CD4-positive, alpha-beta T cell (primary cell): ENCODE measurements around the gene QKI. TPM values are rescaled to one million over a fixed set of nuclear protein-coding genes. Genes with fewer than 3 reads are reported as not detected.

Source experiments
- ATAC-seq: fragments of 200-7000 bp; cut with Tn5 transposase; one replicate; pipeline ENCODE4 v1.10.0; 2022; ENCODE audit warnings: mild to moderate bottlenecking; ENCODE audit not compliant: poor library complexity
- CTCF ChIA-PET: fragments of 350-600 bp; sonication (Branson Sonifier 250); formaldehyde crosslinking; loops from one replicate; lab custom pipeline; 2021; ENCODE audit warnings: antibody characterized with exemption, inconsistent platforms; lab: Charles Lee
- POLR2A ChIA-PET: fragments of 350-600 bp; sonication (Branson Sonifier 250); formaldehyde crosslinking; loops from one replicate; lab custom pipeline; 2021; ENCODE audit warnings: antibody characterized with exemption, inconsistent platforms; lab: Charles Lee
- DNase-seq, 14 experiments: peaks; one replicate each; pipeline ENCODE4 v3.0.0-alpha.2; 2013 to 2020; ENCODE audit warnings: mixed read lengths in 2 of 14
- H3K27ac ChIP-seq, 2 donors: one replicate each; pipeline versions ENCODE4 v1.5.1 to v1.7.0; 2013; ENCODE audit warnings: low read length in 2 of 2, low read depth in 1 of 2, mild to moderate bottlenecking in 1 of 2
- H3K27me3 ChIP-seq, 2 experiments: 1 replicate in 1 of 2; 2 replicates in 1 of 2; pipeline versions ENCODE4 v1.6.1 to v1.7.0; 2013; ENCODE audit warnings: low read length in 2 of 2, control low read depth in 1 of 2, mild to moderate bottlenecking in 1 of 2, moderate library complexity in 1 of 2; ENCODE audit not compliant: insufficient read depth in 2 of 2, control insufficient read depth in 1 of 2
- H3K36me3 ChIP-seq: one replicate; pipeline ENCODE4 v1.6.1; 2013; ENCODE audit warnings: low read length, control low read depth; ENCODE audit not compliant: insufficient read depth
- H3K4me1 ChIP-seq: one replicate; pipeline ENCODE4 v1.6.1; 2013; ENCODE audit warnings: low read length, control low read depth; ENCODE audit not compliant: insufficient read depth
- H3K4me3 ChIP-seq: one replicate; pipeline ENCODE4 v1.5.1; 2013; ENCODE audit warnings: mild to moderate bottlenecking, low read length, moderate library complexity
- H3K9me3 ChIP-seq, 2 experiments: 1 replicate in 1 of 2; 2 replicates in 1 of 2; pipeline versions ENCODE4 v1.6.1 to v1.7.0; 2013; ENCODE audit warnings: low read length in 2 of 2, mild to moderate bottlenecking in 2 of 2, control low read depth in 1 of 2, moderate library complexity in 1 of 2; ENCODE audit not compliant: control insufficient read depth in 1 of 2, insufficient read depth in 1 of 2
- H3K27ac Mint-ChIP-seq: one replicate; pipeline ENCODE4 v1.8.0; 2020; ENCODE audit warnings: mixed read lengths
- H3K27me3 Mint-ChIP-seq: one replicate; pipeline ENCODE4 v1.8.0; 2021; ENCODE audit warnings: mixed read lengths
- H3K36me3 Mint-ChIP-seq: one replicate; pipeline ENCODE4 v1.8.0; 2021; ENCODE audit warnings: low read depth, mixed read lengths
- H3K4me1 Mint-ChIP-seq: one replicate; pipeline ENCODE4 v1.8.0; 2021; ENCODE audit warnings: low read depth, mixed read lengths
- H3K4me3 Mint-ChIP-seq: one replicate; pipeline ENCODE4 v1.8.0; 2020; ENCODE audit warnings: mild to moderate bottlenecking, mixed read lengths
- H3K9me3 Mint-ChIP-seq: one replicate; pipeline ENCODE4 v1.8.0; 2020; ENCODE audit warnings: mixed read lengths
- CTCF ChIP-seq: fragments of 200-600 bp; IDR thresholded peaks from one replicate; pipeline ENCODE4 v1.8.0; 2022; ENCODE audit warnings: antibody characterized with exemption, mild to moderate bottlenecking
- intact Hi-C, 2 experiments: fragments of 100-400 bp; cut with DNase I in 1 of 2; cut with micrococcal nuclease in 1 of 2; formaldehyde crosslinking; loops; one replicate each; pipeline versions ENCODE4 v1.15.1 to v1.9.0; 2023 to 2025; cut with DNase I, micrococcal nuclease
- total RNA-seq, 174 experiments: library from RNA in 2 of 174; stranded (reverse) in 2 of 174; gene quantifications; one replicate each; pipeline ENCODE4 v1.2.3 and lab custom pipeline; 2021 to 2026

The QKI gene
- total RNA-seq, 2 experiments from 2014 or later, result 60.7 to 67.3 TPM

DNA sequence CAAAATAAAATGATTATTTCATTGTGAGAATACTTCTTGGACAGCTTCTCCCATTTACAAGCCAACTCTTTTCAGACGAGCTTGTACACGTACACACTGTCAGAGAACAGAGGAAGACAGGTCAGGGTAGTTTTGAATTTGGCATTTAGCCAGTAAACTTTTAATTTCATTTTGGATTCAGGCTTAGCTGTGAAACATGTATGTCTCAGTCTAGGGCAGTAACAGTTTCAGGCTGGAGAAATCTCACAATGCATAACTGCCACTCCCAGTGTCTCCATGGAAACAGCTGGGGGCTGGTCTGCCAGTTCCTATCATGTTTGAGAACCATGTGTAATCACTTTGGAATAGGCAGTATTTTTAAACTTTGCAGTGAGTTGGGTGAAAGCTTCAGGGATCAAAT lies 22.0 kb upstream of the QKI start:
- no peak overlapping the region for H3K27ac Mint-ChIP-seq

DNA sequence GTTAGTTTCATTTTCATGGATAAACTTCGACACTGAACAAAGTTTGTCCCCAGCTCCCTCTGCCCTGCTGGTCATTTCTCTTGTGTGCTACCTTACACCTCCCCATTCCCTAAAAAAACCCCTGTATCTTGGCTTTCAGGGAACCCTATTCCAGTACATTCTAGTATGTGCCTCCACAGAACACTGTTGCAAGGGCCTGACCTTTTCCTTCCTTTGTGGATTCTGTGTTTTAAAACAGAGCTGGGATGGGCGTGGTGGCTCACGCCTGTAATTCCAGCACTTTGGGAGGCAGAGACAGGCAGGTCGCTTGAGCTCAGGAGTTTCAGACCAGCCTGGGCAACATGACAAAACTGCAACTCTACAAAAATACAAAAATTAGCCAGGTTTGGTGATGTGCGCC lies 20.6 kb upstream of the QKI start:
- Mint-ChIP-seq H3K27me3 (peaks cover 31% of the 10 kb centered on the region), H3K9me3 (no peaks in the 10 kb centered on the region), H3K4me1 (peaks cover 7% of the 10 kb centered on the region), H3K4me3 (no peak overlapping the region), H3K27ac (no peak overlapping the region), H3K36me3 (no peaks in the 10 kb centered on the region)
- DNase-seq (no peak), ATAC-seq (no peak)
- CTCF ChIA-PET, result no interaction called here
- Histone ChIP-seq H3K27me3 (peaks cover 4 to 15% of the 10 kb centered on the region in 2 experiments), H3K4me1 (no peaks in the 10 kb centered on the region), H3K27ac (no peak overlapping the region), H3K36me3 (no peaks in the 10 kb centered on the region), H3K4me3 (no peak overlapping the region), H3K9me3 (no peaks in the 10 kb centered on the region)
- intact Hi-C loops, result no loop called here
- TF ChIP-seq CTCF, result no peak
- POLR2A ChIA-PET, result no interaction called here

More for the DNA sequence above, 22.0 kb upstream of the QKI start:
- H3K4me3 ChIP-seq, result no peak overlapping the region
- intact Hi-C loops, result no loop called here
- H3K36me3 ChIP-seq, result no peaks in the 10 kb centered on the region
- H3K4me1 Mint-ChIP-seq, result peaks cover 7% of the 10 kb centered on the region
- peaks cover 4 to 11% of the 10 kb centered on the region in 2 experiments for H3K27me3 ChIP-seq
- no peak for ATAC-seq
- no peak for TF ChIP-seq CTCF
- no peaks in the 10 kb centered on the region for H3K9me3 Mint-ChIP-seq
- no peaks in the 10 kb centered on the region for H3K4me1 ChIP-seq
- no peak for DNase-seq
- no peaks in the 10 kb centered on the region for H3K36me3 Mint-ChIP-seq
- no peaks in the 10 kb centered on the region for H3K9me3 ChIP-seq
- CTCF ChIA-PET, result no interaction called here
- H3K27ac ChIP-seq, result no peak overlapping the region
- POLR2A ChIA-PET, result no interaction called here
- H3K4me3 Mint-ChIP-seq, result no peak overlapping the region
- H3K27me3 Mint-ChIP-seq, result peaks cover 24% of the 10 kb centered on the region

- Histone ChIP-seq H3K9me3 (no peaks in the 10 kb centered on the region), H3K27me3 (peaks cover 4 to 15% of the 10 kb centered on the region in 2 experiments), H3K36me3 (no peaks in the 10 kb centered on the region), H3K4me1 (no peaks in the 10 kb centered on the region), H3K4me3 (no peak overlapping the region), H3K27ac (no peak overlapping the region)
- Mint-ChIP-seq H3K36me3 (no peaks in the 10 kb centered on the region), H3K27ac (no peak overlapping the region), H3K4me1 (peaks cover 7% of the 10 kb centered on the region), H3K4me3 (no peak overlapping the region), H3K27me3 (peaks cover 31% of the 10 kb centered on the region), H3K9me3 (no peaks in the 10 kb centered on the region)
- POLR2A ChIA-PET, result no interaction called here
- CTCF ChIA-PET, result no interaction called here
- DNase-seq (no peak), ATAC-seq (no peak)
- TF ChIP-seq CTCF, result no peak
- intact Hi-C loops, result no loop called here
These were observed 19.9 kb upstream of the QKI start for GRCh38 chr6:163394659-163395058.
